GM10266 (cell line): ENCODE data around the gene ADRA2B.
"Not testable (repeated sequence)": the region's sequence is repeated elsewhere in the genome, so short reads cannot be mapped to it uniquely, and the experiment has no call there.

Source experiments
- DNase-seq: peaks from one replicate; pipeline ENCODE4 v3.0.0; 2012; ENCODE audit errors: extremely low spot score
- CTCF ChIP-seq: IDR thresholded peaks from 2 replicates; pipeline ENCODE4 v1.5.1; 2012; ENCODE audit warnings: mild to moderate bottlenecking, low read depth; ENCODE audit not compliant: control insufficient read depth, insufficient read depth; ENCODE audit errors: missing control alignments

The ADRA2B gene

DNA sequence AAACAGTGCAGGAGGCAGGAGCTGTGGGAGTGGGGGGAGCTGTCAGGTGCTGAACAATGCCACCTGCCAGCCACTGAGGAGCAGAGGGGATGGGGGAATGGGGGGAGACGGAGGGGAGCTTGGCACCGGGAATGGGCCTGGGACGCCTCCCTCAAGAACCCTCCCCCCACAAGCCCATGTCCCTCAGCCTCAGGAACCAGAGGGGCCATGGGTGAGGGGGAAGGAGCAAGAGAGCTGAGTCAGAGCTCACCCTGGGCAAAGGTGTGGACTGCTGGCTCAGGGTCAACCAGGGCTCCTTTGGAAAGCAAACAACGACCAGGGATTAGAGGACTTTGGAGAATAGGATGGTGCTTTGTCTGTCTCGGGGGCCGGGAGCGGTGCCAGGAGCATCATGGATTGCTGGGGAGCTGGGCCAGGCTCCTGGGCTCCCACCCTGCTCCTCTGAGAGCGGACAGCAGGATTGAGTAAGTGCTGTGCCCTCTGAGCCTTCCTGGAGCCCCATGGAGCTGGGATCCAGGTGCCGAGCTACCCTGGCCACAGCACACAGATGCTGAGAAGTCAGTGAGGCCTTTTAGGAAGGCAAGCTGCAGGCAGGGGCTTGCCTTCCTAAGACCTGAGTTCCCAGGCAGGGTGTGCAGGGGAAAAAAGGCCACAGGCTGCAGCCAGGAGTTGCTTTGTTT, 48.3 kb downstream of the ADRA2B start:
- not testable (repeated sequence) for DNase-seq

DNA sequence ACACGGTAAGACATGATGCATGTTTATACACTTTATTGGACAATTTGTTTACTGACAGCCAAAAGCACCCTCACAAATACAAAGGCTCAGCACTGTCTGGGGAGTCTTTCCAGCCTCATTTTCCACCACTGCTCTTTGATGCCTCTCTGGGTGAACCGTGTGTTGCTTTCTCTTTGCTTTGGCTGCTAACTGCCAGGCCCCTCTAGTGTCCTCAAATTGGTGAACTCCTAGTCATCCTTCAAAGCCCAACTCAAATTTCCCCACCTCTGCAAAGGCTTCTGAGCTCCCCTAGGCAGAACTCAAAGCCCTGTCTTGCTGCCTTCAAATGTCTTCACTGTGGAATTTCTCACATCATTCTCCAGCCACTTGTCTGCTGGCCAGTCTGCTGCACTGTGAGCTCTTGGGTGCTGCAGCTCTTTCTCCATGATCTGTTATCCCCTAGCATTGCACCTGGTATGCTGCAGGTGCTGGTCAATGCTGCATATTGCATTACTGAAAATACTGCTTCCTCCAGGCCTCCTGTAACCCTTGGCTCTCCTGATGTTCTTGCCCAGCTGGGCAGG, 49.2 kb downstream of the ADRA2B start:
- DNase-seq = not testable (repeated sequence)

- DNase-seq = not testable (repeated sequence)
Observed at GRCh38 chr2:96066511-96066910, 49.9 kb downstream of the ADRA2B start.

DNA sequence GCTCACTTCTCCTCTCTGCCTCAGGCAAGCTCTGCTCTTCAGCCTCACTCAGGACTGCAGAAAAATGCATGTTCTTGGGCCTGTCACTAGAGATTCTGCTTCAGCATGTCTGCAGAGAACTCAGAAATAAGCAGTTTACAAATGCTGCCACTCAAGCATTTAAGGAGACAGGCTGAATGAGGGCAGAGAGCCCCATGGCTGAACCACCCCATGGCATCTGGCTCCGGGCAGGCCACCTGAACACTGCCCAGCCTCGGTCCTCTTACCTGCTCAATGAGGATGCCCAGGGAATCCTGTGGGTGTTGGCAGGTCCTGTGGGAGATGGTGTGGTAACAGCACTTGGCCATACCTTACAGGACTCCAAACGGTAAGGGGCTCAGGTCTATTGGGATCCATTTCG, 50.4 kb downstream of the ADRA2B start:
- DNase-seq = not testable (repeated sequence)

- TF ChIP-seq CTCF = no peak
- no peak for DNase-seq
Observed at GRCh38 chr2:96065381-96065930, 50.9 kb downstream of the ADRA2B start.

GRCh38 chr2:96064760-96065159, 51.6 kb downstream of the ADRA2B start:
- DNase-seq = not testable (repeated sequence)

- DNase-seq = not testable (repeated sequence)
Observed at GRCh38 chr2:96064047-96064675, 52.2 kb downstream of the ADRA2B start.

GRCh38 chr2:96063116-96063899, 53.1 kb downstream of the ADRA2B start:
- not testable (repeated sequence) for DNase-seq
